AG09319 (cell line): ENCODE data around the gene BBS12.

Experiments used
- DNase-seq: peaks from one replicate; pipeline ENCODE4 v3.0.0-alpha.2; 2010; ENCODE audit warnings: low read depth; ENCODE audit errors: extremely low read depth
- CTCF ChIP-seq: IDR thresholded peaks from 2 replicates; pipeline ENCODE4 v1.5.1; 2011; ENCODE audit warnings: low read depth, mild to moderate bottlenecking, inconsistent platforms, low read length, moderate library complexity

Gene BBS12

GRCh38 chr4:122692641-122693520, 39.6 kb upstream of the BBS12 start:
- no peak for TF ChIP-seq CTCF

GRCh38 chr4:122695226-122695625, 37.3 kb upstream of the BBS12 start:
- DNase-seq, result no peak
- no peak for TF ChIP-seq CTCF

More at GRCh38 chr4:122692641-122693520, 39.6 kb upstream of the BBS12 start:
- no peak for DNase-seq

GRCh38 chr4:122700178-122700725, 32.3 kb upstream of the BBS12 start:
- no peak for DNase-seq
- TF ChIP-seq CTCF, result no peak

- DNase-seq, result no peak
- no peak for TF ChIP-seq CTCF
Measured at GRCh38 chr4:122701061-122701460, 31.4 kb upstream of the BBS12 start.

GRCh38 chr4:122701965-122702364, 30.5 kb upstream of the BBS12 start:
- TF ChIP-seq CTCF, result no peak
- no peak for DNase-seq

- TF ChIP-seq CTCF, result no peak
- DNase-seq, result no peak
Measured at GRCh38 chr4:122702939-122703338, 29.6 kb upstream of the BBS12 start.

- no peak for DNase-seq
- no peak for TF ChIP-seq CTCF
Measured at GRCh38 chr4:122703868-122704267, 28.6 kb upstream of the BBS12 start.
